Measurements from ENCODE around the gene TYSND1.

DNA sequence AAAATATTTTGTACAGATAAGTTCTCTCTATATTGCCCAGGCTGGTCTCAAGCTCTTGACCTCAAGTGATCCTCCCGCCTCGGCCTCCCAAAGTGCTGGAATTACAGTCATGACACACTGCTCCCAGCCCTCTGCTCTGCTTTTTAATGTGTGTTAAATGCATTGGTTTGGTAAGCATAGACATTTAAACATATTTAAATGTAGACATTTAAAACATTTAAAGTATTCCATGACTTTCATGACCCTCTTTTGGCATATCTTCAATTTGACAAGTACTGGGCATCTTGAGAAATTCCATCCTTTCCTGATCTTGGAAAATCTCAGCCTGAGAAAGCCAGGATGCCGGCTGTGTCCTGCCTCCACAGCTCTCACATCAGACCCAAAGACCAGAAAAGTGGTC, 29.0 kb upstream of the TYSND1 start:
- TF ChIP-seq, protein P1, sequence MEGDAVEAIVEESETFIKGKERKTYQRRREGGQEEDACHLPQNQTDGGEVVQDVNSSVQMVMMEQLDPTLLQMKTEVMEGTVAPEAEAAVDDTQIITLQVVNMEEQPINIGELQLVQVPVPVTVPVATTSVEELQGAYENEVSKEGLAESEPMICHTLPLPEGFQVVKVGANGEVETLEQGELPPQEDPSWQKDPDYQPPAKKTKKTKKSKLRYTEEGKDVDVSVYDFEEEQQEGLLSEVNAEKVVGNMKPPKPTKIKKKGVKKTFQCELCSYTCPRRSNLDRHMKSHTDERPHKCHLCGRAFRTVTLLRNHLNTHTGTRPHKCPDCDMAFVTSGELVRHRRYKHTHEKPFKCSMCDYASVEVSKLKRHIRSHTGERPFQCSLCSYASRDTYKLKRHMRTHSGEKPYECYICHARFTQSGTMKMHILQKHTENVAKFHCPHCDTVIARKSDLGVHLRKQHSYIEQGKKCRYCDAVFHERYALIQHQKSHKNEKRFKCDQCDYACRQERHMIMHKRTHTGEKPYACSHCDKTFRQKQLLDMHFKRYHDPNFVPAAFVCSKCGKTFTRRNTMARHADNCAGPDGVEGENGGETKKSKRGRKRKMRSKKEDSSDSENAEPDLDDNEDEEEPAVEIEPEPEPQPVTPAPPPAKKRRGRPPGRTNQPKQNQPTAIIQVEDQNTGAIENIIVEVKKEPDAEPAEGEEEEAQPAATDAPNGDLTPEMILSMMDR (IDR thresholded peaks at IDR 0.05): no peak
- TF ChIP-seq POLR2AphosphoS5 (IDR thresholded peaks at IDR 0.05; ENCODE audit: low read depth, low read length): no peak
- TF ChIP-seq, protein P2, sequence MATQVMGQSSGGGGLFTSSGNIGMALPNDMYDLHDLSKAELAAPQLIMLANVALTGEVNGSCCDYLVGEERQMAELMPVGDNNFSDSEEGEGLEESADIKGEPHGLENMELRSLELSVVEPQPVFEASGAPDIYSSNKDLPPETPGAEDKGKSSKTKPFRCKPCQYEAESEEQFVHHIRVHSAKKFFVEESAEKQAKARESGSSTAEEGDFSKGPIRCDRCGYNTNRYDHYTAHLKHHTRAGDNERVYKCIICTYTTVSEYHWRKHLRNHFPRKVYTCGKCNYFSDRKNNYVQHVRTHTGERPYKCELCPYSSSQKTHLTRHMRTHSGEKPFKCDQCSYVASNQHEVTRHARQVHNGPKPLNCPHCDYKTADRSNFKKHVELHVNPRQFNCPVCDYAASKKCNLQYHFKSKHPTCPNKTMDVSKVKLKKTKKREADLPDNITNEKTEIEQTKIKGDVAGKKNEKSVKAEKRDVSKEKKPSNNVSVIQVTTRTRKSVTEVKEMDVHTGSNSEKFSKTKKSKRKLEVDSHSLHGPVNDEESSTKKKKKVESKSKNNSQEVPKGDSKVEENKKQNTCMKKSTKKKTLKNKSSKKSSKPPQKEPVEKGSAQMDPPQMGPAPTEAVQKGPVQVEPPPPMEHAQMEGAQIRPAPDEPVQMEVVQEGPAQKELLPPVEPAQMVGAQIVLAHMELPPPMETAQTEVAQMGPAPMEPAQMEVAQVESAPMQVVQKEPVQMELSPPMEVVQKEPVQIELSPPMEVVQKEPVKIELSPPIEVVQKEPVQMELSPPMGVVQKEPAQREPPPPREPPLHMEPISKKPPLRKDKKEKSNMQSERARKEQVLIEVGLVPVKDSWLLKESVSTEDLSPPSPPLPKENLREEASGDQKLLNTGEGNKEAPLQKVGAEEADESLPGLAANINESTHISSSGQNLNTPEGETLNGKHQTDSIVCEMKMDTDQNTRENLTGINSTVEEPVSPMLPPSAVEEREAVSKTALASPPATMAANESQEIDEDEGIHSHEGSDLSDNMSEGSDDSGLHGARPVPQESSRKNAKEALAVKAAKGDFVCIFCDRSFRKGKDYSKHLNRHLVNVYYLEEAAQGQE (IDR thresholded peaks at IDR 0.05; ENCODE audit: insufficient read depth in 1 of 2, low read depth in 2 of 2, low read length in 1 of 2): no peak

Data from Panc1 (cell line).